Adrenal gland (tissue), 12 donors: Measurements from ENCODE around the gene BAHCC1. TPM values are rescaled to one million over a fixed set of nuclear protein-coding genes. Genes with fewer than 3 reads are reported as not detected.

Source experiments
- DNase-seq, 7 donors: peaks; one replicate each; pipeline ENCODE4 v3.0.0-alpha.2; 2019 to 2020
- H3K27ac ChIP-seq, 5 donors: fragments of 200-600 bp; sonication (generic) in 4 of 5; 1 replicate in 3 of 5; 2 replicates in 2 of 5; pipeline versions ENCODE4 v1.5.1 to v1.8.0; 2016 to 2020; ENCODE audit warnings: mild to moderate bottlenecking in 1 of 5
- H3K27me3 ChIP-seq: fragments of 200-600 bp; 2 replicates; pipeline ENCODE4 v1.8.0; 2021
- H3K36me3 ChIP-seq, 2 donors: fragments of 200-600 bp; replicated peaks in 1 of 2; 1 replicate in 1 of 2; 2 replicates in 1 of 2; pipeline versions ENCODE4 v1.5.1 to v1.8.0; 2018 to 2022
- H3K4me1 ChIP-seq, 2 donors: fragments of 200-600 bp; replicated peaks in 1 of 2; 1 replicate in 1 of 2; 2 replicates in 1 of 2; pipeline versions ENCODE4 v1.5.1 to v1.8.0; 2018 to 2021
- H3K4me3 ChIP-seq, 4 donors: fragments of 200-600 bp; sonication (generic) in 3 of 4; one replicate each; pipeline ENCODE4 v1.5.1; 2016 to 2018
- H3K9me3 ChIP-seq, 3 donors: fragments of 200-600 bp; sonication (generic) in 1 of 3; replicated peaks in 1 of 3; 1 replicate in 2 of 3; 2 replicates in 1 of 3; pipeline versions ENCODE4 v1.5.1 to v1.8.0; 2016 to 2021
- CTCF ChIP-seq, 6 experiments: fragments of 450-650 bp in 4 of 6; fragments of 200-600 bp in 2 of 6; sonication (generic) in 1 of 6; IDR thresholded peaks; 1 replicate in 5 of 6; 2 replicates in 1 of 6; pipeline versions ENCODE4 v1.5.1 to v1.8.0; 2016 to 2021; ENCODE audit warnings: antibody characterized with exemption in 6 of 6, mild to moderate bottlenecking in 2 of 6, moderate library complexity in 1 of 6
- POLR2A ChIP-seq, 2 donors: fragments of 450-650 bp; IDR thresholded peaks; one replicate each; pipeline ENCODE4 v1.6.1; 2017; ENCODE audit warnings: antibody characterized with exemption in 2 of 2, mild to moderate bottlenecking in 2 of 2, moderate library complexity in 1 of 2
- WGBS, 4 donors: extraction: QIAGEN DNeasy Blood & Tissue Kit in 2 of 4; methylation state at CpG; one replicate each; pipeline versions ENCODE4 v1.1.5 to v1.1.7; 2013 to 2017; 5-methylcytosine and 5-hydroxymethylcytosine counted together
- intact Hi-C, 2 donors: fragments of 100-400 bp; cut with DNase I; formaldehyde crosslinking; loops; one replicate each; pipeline versions ENCODE4 v1.14.1 to v1.15.0; 2022 to 2023
- polyA plus RNA-seq, 3 donors: library from polyadenylated mRNA; stranded (reverse); fragments of 200-250 nt in 2 of 3; fragments of 350-450 nt in 1 of 3; fragmentation: Illumina TruSeq in 1 of 3; extraction: RNeasy Lipid Tissue Mini Kit (QIAGEN cat#74804) in 1 of 3; gene quantifications; one replicate each; pipeline ENCODE4 v1.2.3, GENCODE V29; 2013 to 2014
- total RNA-seq, 9 donors: library from RNA; depleted of rRNA in 4 of 9; stranded (reverse); fragments of >200 nt in 4 of 9; fragments of 120-200 nt in 1 of 9; fragmentation: NEBNext Ultra II Directional in 1 of 9; extraction: Animal tissue kit (Norgen Biotek cat#: 25700) in 1 of 9; gene quantifications; one replicate each; pipeline versions ENCODE4 v1.1.0 to v1.2.4, GENCODE V29; 2013 to 2023
- donor health status: healthy with polysubstance abuse.
- donor health status: Bipolar disorder and iron deficiency.
- donor health status: DM: yes; HTN: yes; CAD: no.
- donor health status: DM: no; HTN: no; CAD: no.
- donor health status: DM: no; HTN: no; CAD: no.
- donor health status: DM: yes; HTN: yes; CAD: no.

Gene BAHCC1
- total and polyA plus RNA-seq, 12 donors = 1.7 to 68.0 (median 18.4) TPM

DNA sequence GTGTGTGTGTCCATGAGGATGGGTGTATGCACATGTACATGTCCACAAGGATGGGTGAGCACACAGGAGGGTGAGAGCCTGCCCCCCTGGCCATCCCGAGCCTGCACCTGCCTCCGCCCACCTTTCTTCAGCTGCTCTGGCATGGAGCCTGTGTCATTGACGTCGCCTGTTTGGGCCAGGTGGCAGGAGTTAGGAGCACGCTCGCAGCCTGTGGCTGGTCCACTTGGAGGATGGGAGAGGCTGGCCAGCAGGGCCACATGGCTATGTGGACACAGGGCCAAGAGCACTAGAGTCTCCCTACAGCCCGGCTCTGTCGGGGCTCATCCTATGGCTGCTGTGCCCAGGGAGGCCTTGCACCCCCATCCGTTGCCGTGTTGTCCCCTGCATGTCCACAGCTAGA is 21.4 kb downstream of the BAHCC1 start:
- 84 to 94% (median 89%) methylated on average over 6 to 10 of the region's 10 CpGs for WGBS, 4 donors
- H3K36me3 ChIP-seq = no peaks in the 10 kb centered on the region
- no peaks in the 10 kb centered on the region for H3K9me3 ChIP-seq
- TF ChIP-seq POLR2A (IDR thresholded peaks at IDR 0.05) (no peak), CTCF (IDR thresholded peaks at IDR 0.05) (no peak)
- no peak overlapping the region for H3K4me3 ChIP-seq
- intact Hi-C loops = no loop called here
- DNase-seq = no peak
- no peaks in the 10 kb centered on the region for H3K27me3 ChIP-seq
- peaks cover 16 to 48% of the 10 kb centered on the region in 2 donors for H3K4me1 ChIP-seq
- peak overlapping the region in 1 of 5 donors; percentile 93 for H3K27ac ChIP-seq

GRCh38 chr17:81417049-81417878 is 22.0 kb downstream of the BAHCC1 start:
- H3K4me1 ChIP-seq = peaks cover 21 to 53% of the 10 kb centered on the region in 2 donors
- 78 to 82% (median 81%) methylated on average over 27 to 38 of the region's 38 CpGs for WGBS, 4 donors
- no peak for DNase-seq
- no peaks in the 10 kb centered on the region for H3K27me3 ChIP-seq
- intact Hi-C loops = no loop called here
- TF ChIP-seq CTCF (IDR thresholded peaks at IDR 0.05) (no peak), POLR2A (IDR thresholded peaks at IDR 0.05) (no peak)
- no peak overlapping the region for H3K4me3 ChIP-seq
- H3K9me3 ChIP-seq = no peaks in the 10 kb centered on the region
- H3K36me3 ChIP-seq = no peaks in the 10 kb centered on the region
- peak overlapping the region in 1 of 5 donors; percentile 93 for H3K27ac ChIP-seq

- peaks cover 30 to 54% of the 10 kb centered on the region in 2 donors for H3K4me1 ChIP-seq
Measured at GRCh38 chr17:81417879-81418709, 22.8 kb downstream of the BAHCC1 start.

More at GRCh38 chr17:81417879-81418709, 22.8 kb downstream of the BAHCC1 start:
- DNase-seq = no peak
- peak overlapping the region in 2 of 5 donors; percentile 41 to 93 for H3K27ac ChIP-seq
- no peaks in the 10 kb centered on the region for H3K9me3 ChIP-seq
- no peaks in the 10 kb centered on the region for H3K36me3 ChIP-seq
- 75 to 84% (median 81%) methylated on average over 12 to 23 of the region's 23 CpGs for WGBS, 4 donors
- intact Hi-C loops = no loop called here
- H3K27me3 ChIP-seq = no peaks in the 10 kb centered on the region
- TF ChIP-seq POLR2A (IDR thresholded peaks at IDR 0.05) (no peak), CTCF (IDR thresholded peaks at IDR 0.05) (no peak)
- no peak overlapping the region for H3K4me3 ChIP-seq
